Nephron (organoid): ENCODE data around the gene SYNE2.

Experiments used
- H3K27ac Mint-ChIP-seq, 3 experiments: 2 replicates each; pipeline ENCODE4 v1.8.0; 2020; ENCODE audit warnings: mixed read lengths in 3 of 3, mild to moderate bottlenecking in 2 of 3, moderate library complexity in 1 of 3
- H3K27me3 Mint-ChIP-seq: 2 replicates; pipeline ENCODE4 v1.8.0; 2021; ENCODE audit warnings: low read depth, mild to moderate bottlenecking, moderate library complexity, mixed read lengths
- H3K36me3 Mint-ChIP-seq: 2 replicates; pipeline ENCODE4 v1.8.0; 2020; ENCODE audit warnings: low read depth, mixed read lengths
- H3K4me1 Mint-ChIP-seq: 2 replicates; pipeline ENCODE4 v1.8.0; 2020; ENCODE audit warnings: mixed read lengths
- H3K4me3 Mint-ChIP-seq, 3 experiments: 2 replicates each; pipeline ENCODE4 v1.8.0; 2020; ENCODE audit warnings: mild to moderate bottlenecking in 3 of 3, mixed read lengths in 3 of 3, moderate library complexity in 2 of 3
- H3K9me3 Mint-ChIP-seq: 2 replicates; pipeline ENCODE4 v1.8.0; 2020; ENCODE audit warnings: mixed read lengths
- CTCF ChIP-seq, 3 experiments: fragments of 200-600 bp; sonication (generic); IDR thresholded peaks; one replicate each; pipeline ENCODE4 v1.5.0; 2021; ENCODE audit warnings: antibody characterized with exemption in 3 of 3; ENCODE audit not compliant: unreplicated experiment in 3 of 3

SYNE2 gene

DNA sequence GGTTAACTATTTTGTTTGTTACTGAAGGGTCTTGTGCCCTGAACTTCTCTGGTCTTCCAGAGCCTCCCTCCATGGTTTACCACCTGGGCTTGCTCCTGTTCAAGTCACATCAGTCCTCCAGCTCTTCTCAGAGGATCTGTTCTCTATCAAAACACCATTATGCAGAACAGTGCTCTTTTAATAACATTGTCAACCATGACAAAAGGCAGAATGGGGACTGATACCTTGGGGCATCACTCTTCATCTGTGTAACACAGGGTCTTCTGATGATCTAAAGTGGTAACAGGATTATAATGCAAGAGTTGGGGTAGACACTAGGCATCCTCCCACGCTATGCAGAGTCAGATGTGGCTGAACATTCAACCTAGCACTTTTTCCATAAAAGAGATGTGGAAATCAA is 403.0 kb downstream of the SYNE2 start:
- H3K4me1 Mint-ChIP-seq = no peaks in the 10 kb centered on the region
- H3K9me3 Mint-ChIP-seq = no peaks in the 10 kb centered on the region
- no peak overlapping the region for H3K27ac Mint-ChIP-seq
- no peak overlapping the region for H3K4me3 Mint-ChIP-seq
- no peaks in the 10 kb centered on the region for H3K36me3 Mint-ChIP-seq
- H3K27me3 Mint-ChIP-seq = no peaks in the 10 kb centered on the region
- TF ChIP-seq CTCF (IDR thresholded peaks at IDR 0.05; ENCODE audit: unreplicated experiment in 3 of 3) = no peak

GRCh38 chr14:64260418-64260817 is 407.6 kb downstream of the SYNE2 start:
- H3K4me1 Mint-ChIP-seq = no peaks in the 10 kb centered on the region
- H3K27ac Mint-ChIP-seq = no peak overlapping the region
- H3K27me3 Mint-ChIP-seq = no peaks in the 10 kb centered on the region
- no peak for TF ChIP-seq CTCF (IDR thresholded peaks at IDR 0.05; ENCODE audit: unreplicated experiment in 3 of 3)
- H3K9me3 Mint-ChIP-seq = no peaks in the 10 kb centered on the region
- no peak overlapping the region for H3K4me3 Mint-ChIP-seq
- H3K36me3 Mint-ChIP-seq = no peaks in the 10 kb centered on the region

- Mint-ChIP-seq H3K4me1 (no peaks in the 10 kb centered on the region), H3K27ac (no peak overlapping the region), H3K36me3 (no peaks in the 10 kb centered on the region), H3K27me3 (no peaks in the 10 kb centered on the region), H3K4me3 (no peak overlapping the region), H3K9me3 (no peaks in the 10 kb centered on the region)
- TF ChIP-seq CTCF (IDR thresholded peaks at IDR 0.05; ENCODE audit: unreplicated experiment in 3 of 3) = no peak
These were observed 412.4 kb downstream of the SYNE2 start for GRCh38 chr14:64265222-64265621.

DNA sequence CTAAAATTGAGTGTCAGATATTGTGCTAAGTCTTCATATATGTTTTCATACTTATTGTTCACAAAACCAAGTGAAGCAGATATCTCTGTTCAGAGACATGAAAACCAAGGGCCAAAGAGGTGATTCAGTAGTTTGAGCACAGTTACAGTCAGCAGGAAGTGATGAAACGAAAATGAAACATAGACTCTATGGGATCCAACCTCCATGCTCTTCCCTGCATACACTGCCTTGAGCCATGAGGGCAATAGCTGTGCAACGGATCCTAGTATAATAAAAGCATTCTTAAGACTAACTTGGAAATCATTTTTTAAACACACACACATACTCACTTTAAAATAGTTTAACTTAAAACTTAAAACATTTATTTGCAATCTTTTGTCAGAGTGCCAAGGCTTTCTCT is 413.4 kb downstream of the SYNE2 start:
- Mint-ChIP-seq H3K27ac (no peak overlapping the region), H3K4me1 (no peaks in the 10 kb centered on the region), H3K9me3 (no peaks in the 10 kb centered on the region), H3K36me3 (no peaks in the 10 kb centered on the region), H3K27me3 (no peaks in the 10 kb centered on the region), H3K4me3 (no peak overlapping the region)
- TF ChIP-seq CTCF (IDR thresholded peaks at IDR 0.05; ENCODE audit: unreplicated experiment in 3 of 3) = no peak

DNA sequence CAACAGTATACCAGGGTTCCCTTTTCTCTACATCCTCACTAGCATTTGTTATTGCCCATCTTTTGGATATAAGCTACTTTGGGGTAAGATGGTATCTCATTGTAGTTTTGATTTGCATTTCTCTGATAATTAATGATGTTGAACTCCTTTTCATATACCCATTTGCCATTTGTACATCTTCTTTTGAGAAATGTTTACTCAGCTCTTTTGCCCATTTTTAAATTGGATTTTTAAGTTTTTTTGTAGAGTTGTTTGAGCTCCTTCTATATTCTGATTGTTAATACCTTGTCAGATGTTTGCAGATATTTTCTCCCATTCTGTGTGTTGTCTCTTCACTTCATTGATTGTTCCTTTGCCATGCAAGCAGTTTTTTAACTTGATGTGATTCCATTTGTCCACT is 419.2 kb downstream of the SYNE2 start:
- no peak for TF ChIP-seq CTCF (IDR thresholded peaks at IDR 0.05; ENCODE audit: unreplicated experiment in 3 of 3)
- H3K9me3 Mint-ChIP-seq = peaks cover 8% of the 10 kb centered on the region
- no peaks in the 10 kb centered on the region for H3K36me3 Mint-ChIP-seq
- H3K4me1 Mint-ChIP-seq = no peaks in the 10 kb centered on the region
- H3K27ac Mint-ChIP-seq = no peak overlapping the region
- H3K4me3 Mint-ChIP-seq = no peak overlapping the region
- no peaks in the 10 kb centered on the region for H3K27me3 Mint-ChIP-seq
